PFSK-1 (cell line): ENCODE measurements around the gene SLC30A1.

Source experiments
- FOXP2 ChIP-seq: optimal IDR thresholded peaks from 2 replicates; pipeline ENCODE3; 2011; ENCODE audit warnings: borderline replicate concordance, control low read depth, inconsistent platforms; ENCODE audit not compliant: insufficient read depth; ENCODE audit errors: extremely low read length, extremely low read depth
- POLR2AphosphoS5 ChIP-seq: IDR thresholded peaks from 2 replicates; pipeline ENCODE4 v1.6.1; 2012; ENCODE audit warnings: low read depth, mild to moderate bottlenecking, control low read depth, low read length, moderate library complexity
- SIN3A ChIP-seq: IDR thresholded peaks from 2 replicates; pipeline ENCODE4 v1.6.1; 2012; ENCODE audit warnings: mild to moderate bottlenecking, low read length, moderate library complexity, borderline replicate concordance; ENCODE audit not compliant: insufficient read depth
- TAF1 ChIP-seq: IDR thresholded peaks from 2 replicates; pipeline ENCODE4 v1.6.1; 2012; ENCODE audit warnings: low read length, control low read depth, borderline replicate concordance; ENCODE audit not compliant: insufficient read depth
- TF ChIP-seq, protein P1 (sequence below), 2 experiments: IDR thresholded peaks; 2 replicates each; pipeline versions ENCODE4 v1.6.1 to v1.8.0; 2011 to 2012; ENCODE audit warnings: low read depth in 2 of 2, low read length in 2 of 2, control low read depth in 1 of 2, inconsistent platforms in 1 of 2, mild to moderate bottlenecking in 1 of 2, moderate library complexity in 1 of 2; ENCODE audit not compliant: insufficient read depth in 1 of 2

The SLC30A1 gene

DNA sequence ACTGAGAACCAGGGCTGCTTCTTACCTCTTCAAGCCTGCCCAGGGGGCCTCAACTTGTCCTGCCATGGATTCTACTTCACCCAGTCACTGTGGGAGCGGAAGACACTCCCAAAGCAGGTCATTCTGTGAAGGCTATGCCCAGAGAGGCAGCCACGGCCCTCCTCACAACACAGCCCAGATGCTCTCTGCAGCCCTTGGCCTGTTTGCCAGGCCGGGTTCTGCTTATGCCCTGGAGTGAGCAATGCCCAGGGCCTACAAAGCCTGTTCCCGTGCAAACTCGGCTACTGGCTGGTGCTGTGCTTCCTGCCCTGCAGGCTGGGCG, 33.8 kb upstream of the SLC30A1 start:
- TF ChIP-seq, protein P1, sequence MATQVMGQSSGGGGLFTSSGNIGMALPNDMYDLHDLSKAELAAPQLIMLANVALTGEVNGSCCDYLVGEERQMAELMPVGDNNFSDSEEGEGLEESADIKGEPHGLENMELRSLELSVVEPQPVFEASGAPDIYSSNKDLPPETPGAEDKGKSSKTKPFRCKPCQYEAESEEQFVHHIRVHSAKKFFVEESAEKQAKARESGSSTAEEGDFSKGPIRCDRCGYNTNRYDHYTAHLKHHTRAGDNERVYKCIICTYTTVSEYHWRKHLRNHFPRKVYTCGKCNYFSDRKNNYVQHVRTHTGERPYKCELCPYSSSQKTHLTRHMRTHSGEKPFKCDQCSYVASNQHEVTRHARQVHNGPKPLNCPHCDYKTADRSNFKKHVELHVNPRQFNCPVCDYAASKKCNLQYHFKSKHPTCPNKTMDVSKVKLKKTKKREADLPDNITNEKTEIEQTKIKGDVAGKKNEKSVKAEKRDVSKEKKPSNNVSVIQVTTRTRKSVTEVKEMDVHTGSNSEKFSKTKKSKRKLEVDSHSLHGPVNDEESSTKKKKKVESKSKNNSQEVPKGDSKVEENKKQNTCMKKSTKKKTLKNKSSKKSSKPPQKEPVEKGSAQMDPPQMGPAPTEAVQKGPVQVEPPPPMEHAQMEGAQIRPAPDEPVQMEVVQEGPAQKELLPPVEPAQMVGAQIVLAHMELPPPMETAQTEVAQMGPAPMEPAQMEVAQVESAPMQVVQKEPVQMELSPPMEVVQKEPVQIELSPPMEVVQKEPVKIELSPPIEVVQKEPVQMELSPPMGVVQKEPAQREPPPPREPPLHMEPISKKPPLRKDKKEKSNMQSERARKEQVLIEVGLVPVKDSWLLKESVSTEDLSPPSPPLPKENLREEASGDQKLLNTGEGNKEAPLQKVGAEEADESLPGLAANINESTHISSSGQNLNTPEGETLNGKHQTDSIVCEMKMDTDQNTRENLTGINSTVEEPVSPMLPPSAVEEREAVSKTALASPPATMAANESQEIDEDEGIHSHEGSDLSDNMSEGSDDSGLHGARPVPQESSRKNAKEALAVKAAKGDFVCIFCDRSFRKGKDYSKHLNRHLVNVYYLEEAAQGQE (IDR thresholded peaks at IDR 0.05; ENCODE audit: insufficient read depth in 1 of 2, low read depth in 2 of 2, low read length in 2 of 2): no peak
- TF ChIP-seq FOXP2 (no peak), SIN3A (no peak), TAF1 (no peak), POLR2AphosphoS5 (no peak)

DNA sequence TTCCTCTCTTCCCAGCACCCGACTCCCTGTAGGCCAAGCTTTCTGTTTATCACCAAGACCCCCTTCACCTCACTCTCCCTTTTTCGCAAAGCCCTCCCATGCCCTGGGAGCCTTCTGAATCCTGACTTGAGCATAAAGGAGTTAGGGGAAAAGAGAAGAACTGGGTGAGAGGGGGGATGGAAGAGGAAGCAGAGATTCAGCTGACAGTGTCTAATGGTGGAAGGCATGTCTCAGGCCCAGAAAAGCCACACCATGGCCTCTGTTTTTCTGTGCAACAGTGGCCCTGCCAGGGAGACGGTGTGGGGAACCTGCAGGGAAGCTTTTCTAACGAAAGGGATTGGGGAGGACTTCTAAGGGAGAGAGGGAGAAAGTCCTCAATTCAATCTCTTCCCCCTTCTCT, 32.9 kb upstream of the SLC30A1 start:
- TF ChIP-seq FOXP2: no peak
- TF ChIP-seq, protein P1 (IDR thresholded peaks at IDR 0.05; ENCODE audit: insufficient read depth in 1 of 2, low read depth in 2 of 2, low read length in 2 of 2): no peak
- no peak for TF ChIP-seq TAF1
- no peak for TF ChIP-seq POLR2AphosphoS5
- TF ChIP-seq SIN3A: no peak

DNA sequence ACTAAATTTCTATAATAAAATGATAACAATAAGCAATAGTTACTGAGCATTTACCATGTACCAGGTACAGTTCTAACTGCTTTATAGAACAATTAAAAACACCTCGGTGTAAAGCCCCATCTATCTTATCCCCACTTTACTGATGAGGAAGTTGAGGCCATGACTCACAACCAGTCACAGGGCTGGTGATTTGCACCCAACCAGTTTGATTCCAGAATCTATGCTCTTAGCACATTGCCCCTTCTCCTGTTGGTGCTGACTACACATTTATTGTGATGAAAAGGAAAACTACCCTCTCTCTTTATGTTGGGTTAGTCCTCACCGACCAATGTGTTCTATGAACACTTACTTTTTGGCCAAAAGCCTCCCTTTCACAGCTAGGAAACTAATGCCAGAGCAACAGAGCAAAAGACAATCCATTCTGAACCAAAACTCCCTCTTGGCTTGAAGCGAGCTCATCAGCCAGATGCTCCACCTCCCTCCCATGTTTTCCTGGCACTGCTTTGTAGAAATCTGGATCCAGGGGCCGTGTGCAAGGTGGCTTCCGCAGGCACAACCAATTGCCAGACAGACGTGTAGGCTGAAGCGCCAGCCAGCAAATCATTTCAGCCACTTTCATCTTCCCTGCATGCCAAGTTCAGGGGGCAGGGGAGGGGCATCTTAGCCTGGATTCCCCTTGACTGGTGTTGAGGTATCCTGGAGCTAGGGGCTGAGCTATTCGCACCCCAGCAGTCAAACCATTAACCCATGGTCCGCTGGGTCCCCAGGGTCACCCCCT, 32.0 kb upstream of the SLC30A1 start:
- TF ChIP-seq FOXP2 (no peak), SIN3A (no peak), TAF1 (no peak)
- TF ChIP-seq, protein P1 (IDR thresholded peaks at IDR 0.05; ENCODE audit: insufficient read depth in 1 of 2, low read depth in 2 of 2, low read length in 2 of 2): no peak

DNA sequence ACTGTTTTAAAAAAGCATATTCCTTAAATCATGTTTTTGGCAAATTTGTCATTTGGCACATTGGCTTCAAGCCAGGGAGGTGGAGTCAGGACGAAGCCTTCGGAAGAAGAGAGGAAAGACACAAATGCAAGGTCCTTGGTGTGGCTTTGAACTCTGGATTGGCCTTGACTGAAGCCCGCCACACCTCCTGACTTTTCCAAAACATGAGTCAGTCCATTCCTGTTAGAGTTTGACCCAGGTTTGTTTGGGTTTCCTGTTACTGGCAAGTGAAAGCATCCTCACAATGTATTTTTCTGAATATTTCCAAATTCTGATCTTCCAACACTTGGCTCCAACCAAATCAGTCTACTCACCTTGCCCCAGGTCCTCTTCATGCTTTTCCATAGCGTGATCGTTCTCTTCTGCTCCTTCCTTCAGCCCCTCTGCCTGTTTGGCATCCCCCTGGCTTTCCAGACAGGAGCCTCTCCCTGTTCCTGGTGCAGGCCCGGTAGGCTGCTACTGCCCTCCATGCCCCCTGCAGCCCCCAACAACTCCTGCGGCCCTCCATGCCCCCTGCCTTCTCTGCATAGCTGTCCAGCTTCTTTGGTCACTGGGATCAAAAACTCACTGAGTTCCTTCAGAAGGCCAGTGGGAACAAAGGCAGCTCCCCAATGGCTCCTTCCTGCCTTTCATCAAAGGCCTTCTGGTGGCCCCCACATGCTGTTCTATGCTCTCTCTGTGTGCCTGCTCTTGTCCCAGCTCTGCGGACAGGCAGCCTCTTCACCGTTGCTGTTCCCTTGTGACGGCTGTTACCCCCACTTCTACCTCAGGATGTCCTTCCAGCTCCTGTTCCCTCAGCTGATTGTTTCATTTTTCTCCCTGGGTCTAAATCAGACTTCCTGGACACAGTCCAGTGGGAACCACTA, 30.4 kb upstream of the SLC30A1 start:
- no peak for TF ChIP-seq FOXP2

DNA sequence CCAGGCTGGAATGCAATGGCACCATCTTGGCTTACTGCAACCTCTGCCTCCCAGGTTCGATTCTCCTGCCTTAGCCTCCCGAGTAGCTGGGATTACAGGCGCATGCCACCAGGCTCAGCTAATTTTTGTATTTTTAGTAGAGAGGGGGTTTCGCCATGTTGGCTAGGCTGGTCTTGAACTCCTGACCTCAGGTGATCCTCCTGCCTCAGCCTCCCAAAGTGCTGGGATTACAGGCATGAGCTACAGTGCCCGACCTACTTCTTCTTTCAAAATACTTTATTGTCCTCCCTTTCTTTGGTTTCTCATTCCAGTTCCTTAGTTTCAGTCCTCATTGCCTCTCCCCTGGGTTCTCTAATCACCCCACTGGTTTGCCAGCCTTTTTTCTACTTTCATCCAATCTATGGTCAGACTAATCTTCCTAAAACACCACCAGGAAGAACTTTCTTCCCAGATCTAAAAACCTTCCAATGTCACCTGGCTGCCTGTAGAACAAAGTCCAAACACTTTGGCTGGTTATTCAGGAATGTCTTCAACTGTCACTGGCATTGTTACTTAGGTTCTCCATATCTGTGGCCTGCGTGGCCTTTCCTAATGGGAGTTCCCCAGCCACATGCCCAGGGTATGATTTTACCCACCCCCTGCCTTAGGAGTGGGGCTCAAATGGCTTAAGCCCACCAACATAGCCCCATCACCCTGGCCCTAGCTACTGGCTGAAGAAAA, 29.0 kb upstream of the SLC30A1 start:
- TF ChIP-seq TAF1 (no peak), SIN3A (no peak), POLR2AphosphoS5 (no peak), FOXP2 (no peak)
- TF ChIP-seq, protein P1 (IDR thresholded peaks at IDR 0.05; ENCODE audit: insufficient read depth in 1 of 2, low read depth in 2 of 2, low read length in 2 of 2): no peak
